HCT116 (cell line): ENCODE measurements around the gene PPM1H. TPM values are rescaled to one million over a fixed set of nuclear protein-coding genes. Genes with fewer than 3 reads are reported as not detected.

Experiments
- ATAC-seq: fragments of 200-7000 bp; cut with Tn5 transposase; 2 replicates; pipeline ENCODE4 v1.9.1; 2020; ENCODE audit warnings: mild to moderate bottlenecking, moderate library complexity
- BruUV-seq: library from RNA; stranded (reverse); fragments of 400-500 nt; replicated peaks from 2 replicates; lab custom pipeline; 2021; lab: Mats Ljungman, UMichigan
- CTCF ChIA-PET: fragments of 300-600 bp; sonication (Branson Sonifier 250); formaldehyde crosslinking; loops from one replicate; lab custom pipeline; 2021; ENCODE audit warnings: antibody characterized with exemption; lab: Charles Lee
- POLR2A ChIA-PET: fragments of 300-600, 350-600 bp; sonication (Branson Sonifier 250); formaldehyde crosslinking; loops from one replicate; lab custom pipeline; 2021; ENCODE audit warnings: antibody characterized with exemption; lab: Charles Lee
- RAD21 ChIA-PET, 2 experiments: fragments of 300-600 bp; sonication (Branson Sonifier 250); formaldehyde crosslinking; loops; one replicate each; lab custom pipeline; 2023; ENCODE audit warnings: low total read pairs in 2 of 2; ENCODE audit not compliant: uncharacterized antibody in 2 of 2, unreplicated experiment in 2 of 2, low non-redundant PET in 1 of 2; lab: Charles Lee
- DNase-seq: peaks from one replicate; pipeline ENCODE4 v3.0.0-alpha.2; 2010; ENCODE audit warnings: low read depth, low spot score
- H2AFZ ChIP-seq: fragments of 200-600 bp; shearing (Covaris generic), sonication (generic); 2 replicates; pipeline ENCODE4 v1.6.1; 2017; ENCODE audit warnings: low read depth, mixed run types, mixed read lengths, antibody characterized with exemption, low read length; ENCODE audit not compliant: poor library complexity, severe bottlenecking
- H3K27ac ChIP-seq: 2 replicates; pipeline ENCODE4 v1.5.1; 2012; ENCODE audit warnings: low read depth, low read length
- H3K27me3 ChIP-seq: fragments of 200-600 bp; sonication (generic); 2 replicates; pipeline ENCODE4 v1.6.1; 2016; ENCODE audit warnings: mixed run types, low read length, mixed read lengths; ENCODE audit not compliant: insufficient read depth
- H3K36me3 ChIP-seq, 2 experiments: fragments of 200-500 bp in 1 of 2; fragments of 200-600 bp in 1 of 2; sonication (Bioruptor generic) in 1 of 2; sonication (generic) in 1 of 2; 2 replicates each; pipeline versions ENCODE4 v1.5.1 to v1.6.1; 2014 to 2016; ENCODE audit warnings: low read length in 2 of 2, inconsistent platforms in 1 of 2, mixed read lengths in 1 of 2, mixed run types in 1 of 2; ENCODE audit not compliant: insufficient read depth in 2 of 2, control insufficient read depth in 1 of 2
- H3K4me1 ChIP-seq, 2 experiments: fragments of 200-600 bp in 1 of 2; sonication (generic) in 1 of 2; 2 replicates each; pipeline versions ENCODE4 v1.5.1 to v1.6.1; 2012 to 2017; ENCODE audit warnings: low read length in 2 of 2, inconsistent platforms in 1 of 2, mild to moderate bottlenecking in 1 of 2, mixed read lengths in 1 of 2, mixed run types in 1 of 2, moderate library complexity in 1 of 2; ENCODE audit not compliant: insufficient read depth in 2 of 2, control insufficient read depth in 1 of 2
- H3K4me2 ChIP-seq: fragments of 200-600 bp; sonication (generic); 2 replicates; pipeline ENCODE4 v1.6.1; 2017; ENCODE audit warnings: mixed run types, low read length, mixed read lengths
- H3K4me3 ChIP-seq, 2 experiments: fragments of 200-600 bp in 1 of 2; sonication (generic) in 1 of 2; replicated peaks in 1 of 2; 2 replicates each; pipeline ENCODE4 v1.5.1; 2011 to 2016; ENCODE audit warnings: low read length in 2 of 2, control low read depth in 1 of 2, low read depth in 1 of 2, mild to moderate bottlenecking in 1 of 2, mixed read lengths in 1 of 2, mixed run types in 1 of 2
- H3K79me2 ChIP-seq: fragments of 200-600 bp; sonication (generic); 2 replicates; pipeline ENCODE4 v1.6.1; 2017; ENCODE audit warnings: mild to moderate bottlenecking, mixed run types, low read length, moderate library complexity, mixed read lengths; ENCODE audit not compliant: insufficient read depth
- H3K9ac ChIP-seq: fragments of 200-600 bp; sonication (generic); 2 replicates; pipeline ENCODE4 v1.6.1; 2016; ENCODE audit warnings: low read length, mixed read lengths
- H3K9me2 ChIP-seq: fragments of 200-600 bp; sonication (generic), shearing (Covaris generic); 2 replicates; pipeline ENCODE4 v1.6.1; 2017; ENCODE audit warnings: mixed run types, mild to moderate bottlenecking, moderate library complexity; ENCODE audit not compliant: insufficient read depth
- H3K9me3 ChIP-seq, 2 experiments: fragments of 200-500 bp in 1 of 2; fragments of 200-600 bp in 1 of 2; sonication (Bioruptor generic) in 1 of 2; sonication (generic) in 1 of 2; 2 replicates each; pipeline ENCODE4 v1.6.1; 2014 to 2017; ENCODE audit warnings: low read length in 2 of 2, mixed read lengths in 2 of 2, inconsistent platforms in 1 of 2, low read depth in 1 of 2, mild to moderate bottlenecking in 1 of 2, mixed run types in 1 of 2, moderate library complexity in 1 of 2; ENCODE audit not compliant: control insufficient read depth in 1 of 2, insufficient read depth in 1 of 2
- H4K20me1 ChIP-seq: fragments of 200-600 bp; sonication (generic), shearing (Covaris generic); 2 replicates; pipeline ENCODE4 v1.6.1; 2017; ENCODE audit warnings: mixed run types, mild to moderate bottlenecking, moderate library complexity; ENCODE audit not compliant: insufficient read depth
- ATF3 ChIP-seq: IDR thresholded peaks from 2 replicates; pipeline ENCODE4 v1.6.1; 2012
- CEBPB ChIP-seq: IDR thresholded peaks from 2 replicates; pipeline ENCODE4 v1.6.1; 2012; ENCODE audit warnings: low read depth
- ELF1 ChIP-seq: IDR thresholded peaks from 2 replicates; pipeline ENCODE4 v1.6.1; 2012; ENCODE audit warnings: low read depth, borderline replicate concordance
- EZH2 ChIP-seq: fragments of 200-600 bp; sonication (generic); IDR thresholded peaks from 2 replicates; pipeline ENCODE4 v1.6.1; 2017; ENCODE audit warnings: antibody characterized with exemption, mixed run types
- MAX ChIP-seq: IDR thresholded peaks from 2 replicates; pipeline ENCODE4 v1.6.1; 2012
- POLR2AphosphoS5 ChIP-seq: IDR thresholded peaks from 2 replicates; pipeline ENCODE4 v1.6.1; 2011; ENCODE audit warnings: mild to moderate bottlenecking, low read depth, low read length, moderate library complexity
- REST ChIP-seq: IDR thresholded peaks from 2 replicates; pipeline ENCODE4 v1.6.1; 2012; ENCODE audit warnings: low read depth
- SIN3A ChIP-seq: IDR thresholded peaks from 2 replicates; pipeline ENCODE4 v1.6.1; 2012; ENCODE audit warnings: low read depth
- TCF7L2 ChIP-seq: IDR thresholded peaks from 2 replicates; pipeline ENCODE4 v1.7.0; 2011; ENCODE audit warnings: borderline replicate concordance, inconsistent platforms; ENCODE audit not compliant: insufficient read depth, insufficient read length; ENCODE audit errors: extremely low read depth
- YY1 ChIP-seq: IDR thresholded peaks from 2 replicates; pipeline ENCODE4 v1.6.1; 2011; ENCODE audit warnings: low read length, low read depth, moderate library complexity, mild to moderate bottlenecking; ENCODE audit not compliant: insufficient replicate concordance; ENCODE audit errors: extremely low read depth
- ZNF274 ChIP-seq: fragments of 200-500 bp; sonication (Bioruptor generic); IDR thresholded peaks from 2 replicates; pipeline ENCODE4 v1.6.1; 2014; ENCODE audit warnings: mild to moderate bottlenecking, low read depth, low read length, inconsistent platforms
- intact Hi-C: fragments of 100-400 bp; cut with micrococcal nuclease; formaldehyde crosslinking; loops from 2 replicates; pipeline ENCODE4 v1.10.0; 2022
- total RNA-seq: library from RNA; stranded (reverse); gene quantifications from one replicate; pipeline ENCODE4 v1.2.1, GENCODE V29; 2021; ENCODE audit not compliant: unreplicated experiment

The PPM1H gene
- total RNA-seq, 1 experiment from 2014 or later, result 8.0 TPM

- Histone ChIP-seq H3K9me3 (no peaks in the 10 kb centered on the region), H3K9ac (no peak overlapping the region), H3K9me2 (no peaks in the 10 kb centered on the region), H3K4me1 (peaks cover 8 to 21% of the 10 kb centered on the region in 2 experiments)
- BruUV-seq, result no TSS peak
- RAD21 ChIA-PET, result no interaction called here
- no peak for ATAC-seq
- no peak for TF ChIP-seq CEBPB
- TF ChIP-seq REST, result no peak
- no peak for TF ChIP-seq YY1
- no peak for TF ChIP-seq ZNF274
- TF ChIP-seq, all 23 proteins: peak for 0
- H3K4me3 ChIP-seq, result no peak overlapping the region
- H3K79me2 ChIP-seq, result peaks cover 8% of the 10 kb centered on the region
- H3K36me3 ChIP-seq, result no peaks in the 10 kb centered on the region
- no peaks in the 10 kb centered on the region for H4K20me1 ChIP-seq
- no peak for DNase-seq
- no peak overlapping the region for H2AFZ ChIP-seq
- no peak overlapping the region for H3K27ac ChIP-seq
- CTCF ChIA-PET, result no interaction called here
- H3K4me2 ChIP-seq, result no peak overlapping the region
- no peaks in the 10 kb centered on the region for H3K27me3 ChIP-seq
- intact Hi-C loops, result no loop called here
- POLR2A ChIA-PET, result no interaction called here
Measured at GRCh38 chr12:62598846-62599245, 336.1 kb downstream of the PPM1H start.

- Histone ChIP-seq H3K4me2 (no peak overlapping the region), H3K27me3 (no peaks in the 10 kb centered on the region), H3K4me1 (peaks cover 8 to 15% of the 10 kb centered on the region in 2 experiments), H3K27ac (no peak overlapping the region), H4K20me1 (no peaks in the 10 kb centered on the region), H3K9ac (no peak overlapping the region), H3K9me2 (no peaks in the 10 kb centered on the region), H3K4me3 (no peak overlapping the region), H2AFZ (no peak overlapping the region), H3K9me3 (no peaks in the 10 kb centered on the region), H3K79me2 (no peaks in the 10 kb centered on the region), H3K36me3 (no peaks in the 10 kb centered on the region)
- CTCF ChIA-PET, result interaction anchor here (0.6 kb wide), 1 partner anchor 196 kb away, joined by 4 read pairs; no protein-coding TSS in a partner anchor
- intact Hi-C loops, result no loop called here
- TF ChIP-seq POLR2AphosphoS5, result no peak
- no peak for TF ChIP-seq REST
- TF ChIP-seq SIN3A, result no peak
- TF ChIP-seq ATF3, result no peak
- no peak for TF ChIP-seq TCF7L2
- no peak for TF ChIP-seq MAX
- no peak for TF ChIP-seq EZH2
- TF ChIP-seq ELF1, result no peak
- DNase-seq, result no peak
- no TSS peak for BruUV-seq
- POLR2A ChIA-PET, result no interaction called here
- no peak for ATAC-seq
- RAD21 ChIA-PET, result no interaction called here
Measured at GRCh38 chr12:62597253-62597652, 337.7 kb downstream of the PPM1H start.
